GM12892 (cell line): Measurements from ENCODE around the gene ARRDC2.

Source experiments
- POLR2A ChIP-seq: IDR thresholded peaks from 2 replicates; pipeline ENCODE4 v1.6.1; 2011; ENCODE audit warnings: low read depth, low read length, control low read depth
- TAF1 ChIP-seq: IDR thresholded peaks from 2 replicates; pipeline ENCODE4 v1.6.1; 2011; ENCODE audit warnings: low read depth, mild to moderate bottlenecking, control low read depth, low read length, borderline replicate concordance

DNA sequence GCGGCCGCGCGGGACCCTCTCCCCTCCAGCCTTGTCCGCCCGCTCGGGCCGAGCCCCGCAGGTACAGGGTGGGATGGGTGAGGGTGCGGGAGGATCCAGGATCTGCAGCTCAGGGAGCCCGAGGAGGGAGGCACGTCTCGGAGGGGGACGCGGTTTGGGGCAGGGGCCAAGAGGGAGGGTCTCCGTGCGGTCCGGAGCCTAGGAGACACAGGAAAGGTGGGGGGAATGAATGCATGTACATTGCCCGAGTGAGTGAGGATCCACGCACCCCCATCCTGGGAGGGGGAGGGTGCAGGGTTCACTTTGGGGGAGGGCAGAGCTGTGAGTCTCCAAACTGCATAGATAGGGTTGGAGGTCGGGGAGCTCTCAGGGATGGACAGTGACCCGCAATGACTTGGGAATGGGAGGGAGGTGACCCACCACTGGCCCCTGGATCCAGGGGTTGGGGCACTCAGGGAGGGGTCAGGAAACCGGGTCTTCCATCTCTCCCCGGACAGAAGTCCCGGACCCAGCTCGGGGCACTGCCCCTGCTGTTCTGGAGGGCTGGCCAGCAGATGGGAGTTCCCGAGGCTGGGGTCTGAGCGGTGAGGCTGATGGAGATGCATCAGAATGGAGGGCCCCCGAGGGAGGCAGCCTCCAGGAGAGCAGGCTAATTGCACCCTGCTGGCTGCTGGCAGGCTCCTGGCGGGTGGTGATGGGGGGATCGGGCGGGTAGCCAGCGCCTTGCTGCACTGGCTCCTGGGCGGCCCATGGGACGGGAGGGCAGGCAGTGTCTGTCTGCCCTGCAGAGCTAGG is 40.5 kb upstream of the ARRDC2 start:
- TF ChIP-seq POLR2A (no peak), TAF1 (no peak)
